ENCODE results near the gene TRHDE.
A peak's percentile ranks its signal among the peaks of the same experiment; 100 is the strongest.
"Not testable (repeated sequence)": the region's sequence is repeated elsewhere in the genome, so short reads cannot be mapped to it uniquely, and the experiment has no call there.

TRHDE gene

GRCh38 chr12:72712025-72712424 is 439.9 kb downstream of the TRHDE start:
- not testable (repeated sequence) for H3K79me1 ChIP-seq (ENCODE audit: low read depth, low read length); H3K4me1 ChIP-seq (ENCODE audit: control insufficient read depth in 2 of 2, insufficient read depth in 1 of 2, low read depth in 1 of 2, low read length in 2 of 2); H3K36me3 ChIP-seq (replicated peaks in 1 of 2; ENCODE audit: control insufficient read depth in 2 of 2, insufficient read depth in 2 of 2, low read length in 2 of 2); H3K27me3 ChIP-seq (ENCODE audit: control insufficient read depth in 3 of 3, insufficient read depth in 3 of 3, low read depth in 1 of 3, low read length in 3 of 3); H2AK5ac ChIP-seq (ENCODE audit: low read depth, low read length); H2AFZ ChIP-seq (ENCODE audit: low read length); H3K18ac ChIP-seq (ENCODE audit: low read length); H3K9me3 ChIP-seq (replicated peaks in 1 of 2; ENCODE audit: control insufficient read depth in 2 of 2, insufficient read depth in 1 of 2, low read depth in 1 of 2, low read length in 2 of 2); H2BK15ac ChIP-seq (ENCODE audit: low read length); H3K23ac ChIP-seq (ENCODE audit: low read depth, low read length, poor library complexity); H3K4me3 ChIP-seq (ENCODE audit: low read length in 2 of 2); H4K91ac ChIP-seq (ENCODE audit: low read depth, low read length, poor library complexity); H2BK5ac ChIP-seq (ENCODE audit: low read length); DNase-seq (ENCODE audit: low spot score); H3K4ac ChIP-seq (ENCODE audit: low read length); H4K8ac ChIP-seq (ENCODE audit: low read depth, low read length); H2BK12ac ChIP-seq (ENCODE audit: low read length); H3K9ac ChIP-seq (ENCODE audit: low read depth, low read length, poor library complexity); H3K4me2 ChIP-seq (ENCODE audit: insufficient read depth, low read length, poor library complexity, severe bottlenecking); H3K27ac ChIP-seq (replicated peaks; ENCODE audit: low read length); H3K14ac ChIP-seq (ENCODE audit: low read length); H2BK120ac ChIP-seq (ENCODE audit: low read depth, low read length)
- no CpG with 5 or more reads among the region's 11 CpGs for WGBS, 2 donors (ENCODE audit: extremely low coverage in 2 of 2, insufficient read length in 2 of 2, insufficient replicate concordance in 1 of 2)

- no peak for DNase-seq (ENCODE audit: low spot score)
- Histone ChIP-seq H4K8ac (ENCODE audit: low read depth, low read length) (no peak overlapping the region), H4K91ac (ENCODE audit: low read depth, low read length, poor library complexity) (no peak overlapping the region), H2AK5ac (ENCODE audit: low read depth, low read length) (no peak overlapping the region), H3K9ac (ENCODE audit: low read depth, low read length, poor library complexity) (no peak overlapping the region), H3K4me2 (ENCODE audit: insufficient read depth, low read length, poor library complexity, severe bottlenecking) (no peak overlapping the region), H3K4ac (ENCODE audit: low read length) (no peak overlapping the region), H2BK5ac (ENCODE audit: low read length) (no peak overlapping the region), H3K27me3 (ENCODE audit: control insufficient read depth in 3 of 3, insufficient read depth in 3 of 3, low read depth in 1 of 3, low read length in 3 of 3) (no peaks in the 10 kb centered on the region), H3K9me3 (replicated peaks in 1 of 2; ENCODE audit: control insufficient read depth in 2 of 2, insufficient read depth in 1 of 2, low read depth in 1 of 2, low read length in 2 of 2) (peaks cover 0 to 11% of the 10 kb centered on the region in 2 donors), H3K79me1 (ENCODE audit: low read depth, low read length) (no peaks in the 10 kb centered on the region), H2BK12ac (ENCODE audit: low read length) (no peak overlapping the region), H3K27ac (replicated peaks; ENCODE audit: low read length) (no peak overlapping the region), H3K23ac (ENCODE audit: low read depth, low read length, poor library complexity) (no peak overlapping the region), H3K14ac (ENCODE audit: low read length) (no peak overlapping the region), H3K36me3 (replicated peaks in 1 of 2; ENCODE audit: control insufficient read depth in 2 of 2, insufficient read depth in 2 of 2, low read length in 2 of 2) (no peaks in the 10 kb centered on the region), H2AFZ (ENCODE audit: low read length) (peak overlapping the region; percentile 24), H3K4me3 (ENCODE audit: low read length in 2 of 2) (no peak overlapping the region), H3K18ac (ENCODE audit: low read length) (no peak overlapping the region), H2BK120ac (ENCODE audit: low read depth, low read length) (no peak overlapping the region), H2BK15ac (ENCODE audit: low read length) (no peak overlapping the region), H3K4me1 (ENCODE audit: control insufficient read depth in 2 of 2, insufficient read depth in 1 of 2, low read depth in 1 of 2, low read length in 2 of 2) (peaks cover 4 to 17% of the 10 kb centered on the region in 2 donors)
- WGBS, 2 donors (ENCODE audit: extremely low coverage in 2 of 2, insufficient read length in 2 of 2, insufficient replicate concordance in 1 of 2): no CpG with 5 or more reads among the region's 2 CpGs
Measured at GRCh38 chr12:72716221-72716620, 444.1 kb downstream of the TRHDE start.

- Histone ChIP-seq H2BK120ac (ENCODE audit: low read depth, low read length) (no peak overlapping the region), H2AK5ac (ENCODE audit: low read depth, low read length) (no peak overlapping the region), H2AFZ (ENCODE audit: low read length) (peak overlapping the region; percentile 10), H2BK12ac (ENCODE audit: low read length) (no peak overlapping the region), H2BK5ac (ENCODE audit: low read length) (no peak overlapping the region), H4K91ac (ENCODE audit: low read depth, low read length, poor library complexity) (no peak overlapping the region), H3K4me1 (ENCODE audit: control insufficient read depth in 2 of 2, insufficient read depth in 1 of 2, low read depth in 1 of 2, low read length in 2 of 2) (peaks cover 4 to 17% of the 10 kb centered on the region in 2 donors), H3K36me3 (replicated peaks in 1 of 2; ENCODE audit: control insufficient read depth in 2 of 2, insufficient read depth in 2 of 2, low read length in 2 of 2) (no peaks in the 10 kb centered on the region), H3K23ac (ENCODE audit: low read depth, low read length, poor library complexity) (no peak overlapping the region), H3K4me3 (ENCODE audit: low read length in 2 of 2) (no peak overlapping the region), H3K27ac (replicated peaks; ENCODE audit: low read length) (no peak overlapping the region), H4K8ac (ENCODE audit: low read depth, low read length) (no peak overlapping the region), H3K27me3 (ENCODE audit: control insufficient read depth in 3 of 3, insufficient read depth in 3 of 3, low read depth in 1 of 3, low read length in 3 of 3) (no peaks in the 10 kb centered on the region), H2BK15ac (ENCODE audit: low read length) (no peak overlapping the region), H3K9ac (ENCODE audit: low read depth, low read length, poor library complexity) (no peak overlapping the region), H3K18ac (ENCODE audit: low read length) (no peak overlapping the region), H3K79me1 (ENCODE audit: low read depth, low read length) (no peaks in the 10 kb centered on the region), H3K4ac (ENCODE audit: low read length) (no peak overlapping the region), H3K14ac (ENCODE audit: low read length) (no peak overlapping the region), H3K9me3 (replicated peaks in 1 of 2; ENCODE audit: control insufficient read depth in 2 of 2, insufficient read depth in 1 of 2, low read depth in 1 of 2, low read length in 2 of 2) (peaks cover 0 to 18% of the 10 kb centered on the region in 2 donors), H3K4me2 (ENCODE audit: insufficient read depth, low read length, poor library complexity, severe bottlenecking) (no peak overlapping the region)
- no CpG with 5 or more reads among the region's 1 CpG for WGBS, 2 donors (ENCODE audit: extremely low coverage in 2 of 2, insufficient read length in 2 of 2, insufficient replicate concordance in 1 of 2)
- no peak for DNase-seq (ENCODE audit: low spot score)
Measured at GRCh38 chr12:72717036-72717435, 444.9 kb downstream of the TRHDE start.

Data from neuronal stem cell (in vitro differentiated cells).